GM18861 (cell line): ENCODE measurements around the gene AVP.

Source experiments
- ATAC-seq: cut with Tn5 transposase; IDR thresholded peaks from one replicate; pipeline ENCODE4 v1.9.1; 2021; ENCODE audit not compliant: unreplicated experiment

The AVP gene

GRCh38 chr20:3111507-3111906 lies 27.0 kb upstream of the AVP start:
- no peak for ATAC-seq

GRCh38 chr20:3109350-3110302 lies 25.1 kb upstream of the AVP start:
- no peak for ATAC-seq

- no peak for ATAC-seq
These were observed 23.0 kb upstream of the AVP start for GRCh38 chr20:3107464-3108025.

GRCh38 chr20:3106658-3107463 lies 22.3 kb upstream of the AVP start:
- ATAC-seq, result no peak

- no peak for ATAC-seq
These were observed 21.7 kb upstream of the AVP start for GRCh38 chr20:3106185-3106584.

GRCh38 chr20:3105256-3106137 lies 21.0 kb upstream of the AVP start:
- ATAC-seq, result no peak

- ATAC-seq, result no peak
These were observed 19.0 kb upstream of the AVP start for GRCh38 chr20:3103369-3104032.

- ATAC-seq, result no peak
These were observed 18.2 kb upstream of the AVP start for GRCh38 chr20:3102575-3103368.

- no peak for ATAC-seq
These were observed 17.4 kb upstream of the AVP start for GRCh38 chr20:3101737-3102574.

GRCh38 chr20:3101251-3101650 lies 16.7 kb upstream of the AVP start:
- ATAC-seq, result no peak

GRCh38 chr20:3100480-3100879 lies 16.0 kb upstream of the AVP start:
- ATAC-seq, result no peak

GRCh38 chr20:3094848-3095629 lies 10.5 kb upstream of the AVP start:
- no peak for ATAC-seq

GRCh38 chr20:3093861-3094361 lies 9.4 kb upstream of the AVP start:
- no peak for ATAC-seq

- ATAC-seq, result no peak
These were observed 8.3 kb upstream of the AVP start for GRCh38 chr20:3092611-3093379.

GRCh38 chr20:3090565-3090964 lies 6.0 kb upstream of the AVP start:
- ATAC-seq, result no peak

- ATAC-seq, result no peak
These were observed 3.5 kb upstream of the AVP start for GRCh38 chr20:3088031-3088430.

GRCh38 chr20:3085571-3086072 lies 1.1 kb upstream of the AVP start:
- ATAC-seq, result no peak
